Stimulated activated CD4-positive, alpha-beta T cell treated with anti-CD3 and anti-CD28 coated beads, Interleukin-1b, Interleukin-23, amount 100 ng/mL, for 1 hour (primary cell): ENCODE measurements around the gene AURKA.
"Not testable (repeated sequence)": the region's sequence is repeated elsewhere in the genome, so short reads cannot be mapped to it uniquely, and the experiment has no call there.

Source experiments
- DNase-seq, 2 donors: peaks; one replicate each; pipeline ENCODE4 v3.0.0-alpha.2; 2020; ENCODE audit warnings: low read depth in 2 of 2

Gene AURKA

DNA sequence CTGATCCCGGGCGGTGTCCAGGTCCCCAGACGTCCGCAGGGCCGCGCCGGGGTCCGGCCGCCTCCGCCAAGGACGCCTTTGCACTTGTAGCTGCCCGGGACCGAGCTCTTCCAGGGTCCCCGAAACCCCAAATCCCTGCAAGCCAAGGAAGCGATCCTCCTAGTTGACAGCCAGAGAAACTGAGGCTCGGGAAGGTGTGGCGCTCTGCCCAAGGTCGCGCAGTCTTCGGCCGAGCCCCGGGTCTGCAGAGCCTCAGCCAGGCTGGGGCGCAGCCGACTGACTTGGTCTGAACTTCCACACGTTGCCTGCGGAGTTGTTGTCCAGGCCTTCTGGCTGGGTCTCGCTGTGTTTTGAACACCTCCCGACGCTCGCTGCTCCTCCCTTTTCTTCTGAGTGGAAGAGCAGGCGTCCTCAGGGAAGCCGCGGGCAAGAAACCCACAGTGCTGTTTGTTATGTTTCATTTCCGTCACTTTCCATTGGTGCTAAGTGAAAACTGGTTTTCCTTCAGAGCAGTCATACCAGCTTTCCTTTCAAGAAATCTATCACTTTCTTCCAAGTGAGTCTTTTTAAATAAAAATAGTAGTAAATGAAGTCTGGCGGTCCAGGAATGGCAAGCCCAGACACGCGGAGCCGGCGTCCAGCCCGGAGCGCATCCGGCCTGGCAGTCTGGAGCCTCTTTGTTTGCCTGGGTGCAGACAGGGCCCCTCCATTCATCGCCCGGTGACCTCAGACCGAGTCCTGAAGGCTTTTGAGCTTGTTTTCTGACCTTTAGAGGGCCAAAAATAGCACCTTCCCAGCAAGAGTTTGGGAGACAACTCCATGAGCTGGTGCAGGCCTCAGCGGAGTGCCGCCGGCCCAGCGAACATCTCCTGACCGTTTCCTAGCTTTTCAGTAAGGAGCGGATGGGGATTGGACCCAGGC, 32.5 kb downstream of the AURKA start:
- DNase-seq = no peak

GRCh38 chr20:56358600-56359211, 33.3 kb downstream of the AURKA start, which contains the start of gene FAM210B:
Gene FAM210B (plus strand): TSS chr20:56358974. CDS start chr20:56359006, 32 bp downstream.
- DNase-seq = peak; percentile 64 to 68

- no peak for DNase-seq
Measured at GRCh38 chr20:56358070-56358469, 33.9 kb downstream of the AURKA start.

DNA sequence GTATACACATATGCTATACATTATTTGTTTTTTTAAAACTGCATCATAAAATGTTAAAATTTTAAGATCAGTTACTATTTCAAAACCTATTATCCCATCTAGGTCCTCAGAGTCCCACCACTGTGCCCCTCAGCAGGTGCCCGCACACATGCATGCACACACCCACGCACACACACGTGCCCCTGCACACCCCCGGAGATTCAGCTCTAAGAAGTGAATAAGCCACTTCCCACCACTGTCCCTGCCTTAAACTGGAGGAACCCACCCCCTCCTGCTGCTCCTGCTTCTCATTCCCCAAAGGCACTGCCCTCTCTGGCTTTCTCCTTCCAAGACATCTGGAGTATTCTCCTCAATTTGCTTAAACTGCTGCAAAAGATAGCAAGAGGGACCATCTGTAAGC, 38.7 kb downstream of the AURKA start:
- DNase-seq = no peak

GRCh38 chr20:56352345-56353055, 39.5 kb downstream of the AURKA start:
- DNase-seq = no peak

GRCh38 chr20:56350842-56351241, 41.2 kb downstream of the AURKA start:
- no peak for DNase-seq

- no peak for DNase-seq
Measured at GRCh38 chr20:56348746-56349145, 43.3 kb downstream of the AURKA start.

- no peak for DNase-seq
Measured at GRCh38 chr20:56348305-56348693, 43.7 kb downstream of the AURKA start.

DNA sequence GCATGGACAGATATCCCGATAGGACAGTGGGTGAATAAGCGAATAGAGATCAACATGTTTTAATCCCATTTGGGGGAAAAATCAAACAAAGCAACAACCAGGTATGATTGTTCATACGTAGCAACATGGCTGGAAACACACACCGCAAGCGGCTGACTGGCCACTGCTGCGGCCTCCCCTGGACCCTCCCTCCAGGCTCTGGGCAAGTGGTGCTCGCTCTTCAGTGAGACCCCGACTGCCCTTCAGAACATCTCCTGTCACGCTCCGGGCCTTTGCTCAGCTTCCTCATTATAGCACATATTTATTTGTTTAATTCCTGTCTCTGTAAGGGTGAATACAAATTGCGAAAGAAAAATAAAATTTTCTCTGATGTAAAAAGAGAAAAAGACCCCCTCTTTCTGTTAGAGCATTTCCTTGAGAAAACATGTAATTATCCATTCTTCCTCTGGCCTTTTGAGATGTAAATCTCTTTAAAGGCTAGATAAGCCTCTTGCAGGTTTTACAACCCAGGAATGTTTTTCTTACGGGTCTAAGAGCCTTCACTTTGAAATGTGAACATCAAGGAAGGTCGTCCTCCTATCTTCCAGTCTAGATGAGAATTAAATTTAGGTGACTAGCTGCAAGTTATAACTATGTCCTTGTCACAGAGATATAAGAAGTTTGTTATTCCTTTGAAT, 44.2 kb downstream of the AURKA start:
- DNase-seq = no peak

- no peak for DNase-seq
Measured at GRCh38 chr20:56345911-56346310, 46.1 kb downstream of the AURKA start.

DNA sequence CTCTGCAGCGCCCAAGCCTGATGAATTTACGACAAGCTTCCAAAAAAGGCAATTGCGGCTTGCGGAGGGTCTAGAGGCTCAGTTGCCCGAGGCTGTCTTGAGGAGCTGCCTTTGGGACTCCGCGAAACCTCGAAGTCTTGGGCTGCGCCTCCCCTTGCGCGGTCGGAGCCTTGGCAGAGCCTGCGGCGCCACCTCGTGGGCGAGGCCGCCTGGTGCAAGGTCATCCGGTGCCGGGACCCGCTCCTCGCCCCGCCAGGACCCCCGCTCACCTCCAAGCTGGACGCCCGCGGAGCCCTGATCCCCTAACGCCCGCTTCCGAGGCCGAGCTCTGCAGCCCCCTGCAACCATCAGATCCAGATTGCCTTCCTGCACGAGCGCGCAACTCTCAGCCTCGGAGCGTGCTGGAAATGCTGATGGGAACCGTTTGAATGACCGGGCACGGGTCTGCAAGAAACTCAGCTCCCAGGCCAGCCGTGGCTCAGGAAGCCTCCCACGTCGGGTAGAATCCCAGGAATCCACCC, 48.1 kb downstream of the AURKA start:
- no peak for DNase-seq

DNA sequence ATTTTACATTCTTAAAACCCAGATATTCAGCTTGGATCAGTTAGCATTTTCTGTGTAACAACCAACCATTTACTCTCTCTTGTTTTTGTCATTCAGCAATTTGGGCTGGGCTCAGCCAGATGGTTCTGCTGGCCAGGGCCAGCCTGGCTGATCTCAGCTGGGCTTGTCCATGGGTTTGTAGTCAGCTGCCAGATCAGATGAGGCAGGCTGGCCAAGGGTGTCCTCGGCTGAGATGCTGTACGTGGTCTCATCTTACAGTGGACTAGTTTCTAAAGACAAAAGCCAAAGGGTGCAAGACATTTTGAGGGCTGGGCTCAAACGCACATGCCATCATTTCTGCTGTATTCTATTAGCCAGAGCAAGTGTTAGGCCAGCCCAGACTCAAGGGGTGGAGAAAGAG, 49.2 kb downstream of the AURKA start:
- DNase-seq = no peak

GRCh38 chr20:56336709-56337108, 55.3 kb downstream of the AURKA start:
- not testable (repeated sequence) for DNase-seq

- no peak for DNase-seq
Measured at GRCh38 chr20:56328861-56329260, 63.2 kb downstream of the AURKA start.

GRCh38 chr20:56324806-56325205, 67.2 kb downstream of the AURKA start:
- DNase-seq = no peak

GRCh38 chr20:56323656-56324055, 68.4 kb downstream of the AURKA start:
- DNase-seq = no peak

DNA sequence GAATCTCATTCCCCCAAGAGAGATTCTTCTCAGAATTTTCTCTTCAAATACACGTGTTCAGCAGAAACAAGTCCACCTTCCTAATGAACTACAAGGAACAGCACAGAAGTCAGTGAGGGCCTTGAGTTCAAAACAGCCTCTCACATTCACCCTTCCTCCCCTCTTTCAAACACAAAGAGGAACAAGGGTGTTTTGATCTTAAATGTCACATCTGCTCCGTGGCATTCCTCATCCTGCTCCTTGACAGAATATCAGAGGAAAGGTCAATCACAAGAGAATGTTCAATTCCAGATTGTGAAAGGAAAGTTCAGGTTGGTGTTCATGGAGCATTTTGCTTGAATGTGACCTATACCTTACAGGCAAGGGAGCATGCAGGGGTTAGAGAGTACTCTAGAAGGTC, 68.8 kb downstream of the AURKA start:
- DNase-seq = no peak

DNA sequence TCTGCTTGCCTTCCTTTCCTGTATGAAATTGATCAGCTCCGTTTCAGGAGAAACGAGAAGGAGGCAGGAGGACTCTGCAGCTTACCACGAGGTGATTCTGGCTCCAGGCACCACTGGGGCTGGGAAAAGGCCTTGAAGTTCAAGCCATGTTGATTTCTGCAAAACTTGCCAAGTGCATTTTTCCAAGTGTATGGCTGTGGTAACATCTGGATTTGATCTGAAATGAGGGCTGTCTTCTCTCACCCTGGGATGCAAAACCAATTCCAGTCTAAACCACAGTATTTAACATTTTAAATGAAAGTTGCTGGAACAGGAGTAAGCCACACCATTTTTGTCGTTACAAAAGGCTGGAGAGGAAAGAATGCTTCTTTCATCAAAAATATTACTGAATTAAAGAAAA, 69.3 kb downstream of the AURKA start:
- no peak for DNase-seq
